K562 (cell line): Measurements from ENCODE around the gene LY6G5B. TPM values are rescaled to one million over a fixed set of nuclear protein-coding genes. Genes with fewer than 3 reads are reported as not detected.

ENCODE experiments used
- BCLAF1 ChIP-seq, 2 experiments: fragments of 450-650 bp in 1 of 2; IDR thresholded peaks; 2 replicates each; pipeline ENCODE4 v1.6.1; 2011 to 2017; ENCODE audit warnings: low read depth in 2 of 2, antibody characterized with exemption in 1 of 2, borderline replicate concordance in 1 of 2, low read length in 1 of 2, mild to moderate bottlenecking in 1 of 2, mixed read lengths in 1 of 2; ENCODE audit not compliant: control insufficient read depth in 1 of 2
- CAMTA2 ChIP-seq: fragments of 250-450 bp; sonication (Bioruptor Pico); conservative IDR thresholded peaks from 2 replicates; pipeline ENCODE4 v1.5.1; 2022
- CREB3L1 ChIP-seq: fragments of 450-650 bp; IDR thresholded peaks from 2 replicates; pipeline ENCODE4 v1.6.1; 2014; ENCODE audit warnings: low read depth, mild to moderate bottlenecking, moderate library complexity, borderline replicate concordance
- HMG20B ChIP-seq: fragments of 250-450 bp; sonication (Bioruptor Pico); IDR thresholded peaks from 2 replicates; pipeline ENCODE4 v1.5.0; 2021; ENCODE audit warnings: mild to moderate bottlenecking
- KLF1 ChIP-seq: fragments of 450-650 bp; IDR thresholded peaks from 2 replicates; pipeline ENCODE4 v1.6.1; 2016; ENCODE audit warnings: missing genetic modification characterization, missing compliant biosample characterization
- MBD1 ChIP-seq: fragments of 250-450 bp; sonication (Bioruptor Pico); IDR thresholded peaks from 2 replicates; pipeline ENCODE4 v1.8.0; 2022; ENCODE audit warnings: inconsistent platforms
- MXD1 ChIP-seq: fragments of 250-450 bp; sonication (Bioruptor Pico); IDR thresholded peaks from 2 replicates; pipeline ENCODE4 v1.8.0; 2021; ENCODE audit warnings: borderline replicate concordance, mild to moderate bottlenecking, moderate library complexity; ENCODE audit not compliant: poor library complexity, severe bottlenecking
- RBFOX2 ChIP-seq: fragments of 200-400 bp; formaldehyde crosslinking; IDR thresholded peaks from 2 replicates; pipeline ENCODE4 v1.6.1; 2017; ENCODE audit warnings: low read depth, mild to moderate bottlenecking, low read length, moderate library complexity
- RBM25 ChIP-seq: fragments of 200-400 bp; formaldehyde crosslinking; IDR thresholded peaks from 2 replicates; pipeline ENCODE4 v1.6.1; 2018; ENCODE audit warnings: low read length, low read depth, moderate library complexity; ENCODE audit not compliant: severe bottlenecking
- SMARCA4 ChIP-seq: fragments of 450-650 bp; IDR thresholded peaks from 2 replicates; pipeline ENCODE4 v1.6.1; 2016
- SMARCA5 ChIP-seq: fragments of 450-650 bp; IDR thresholded peaks from 2 replicates; pipeline ENCODE4 v1.6.1; 2016
- STAG1 ChIP-seq: sonication (generic); formaldehyde crosslinking; IDR thresholded peaks from 2 replicates; pipeline ENCODE4 v1.5.0; 2020; ENCODE audit warnings: missing genetic modification reagents, borderline replicate concordance
- TAL1 ChIP-seq: fragments of 450-650 bp; IDR thresholded peaks from 2 replicates; pipeline ENCODE4 v1.6.1; 2016; ENCODE audit warnings: mild to moderate bottlenecking
- TBL1XR1 ChIP-seq, 2 experiments: IDR thresholded peaks; 2 replicates each; pipeline ENCODE4 v1.6.1; 2012; ENCODE audit warnings: improper control_type of control experiment in 2 of 2, low read length in 2 of 2, mild to moderate bottlenecking in 1 of 2
- TEAD2 ChIP-seq: fragments of 450-650 bp; IDR thresholded peaks from 2 replicates; pipeline ENCODE4 v1.6.1; 2016; ENCODE audit warnings: missing genetic modification characterization, control low read depth, missing compliant biosample characterization
- ZBTB17 ChIP-seq: fragments of 450-650 bp; formaldehyde crosslinking; IDR thresholded peaks from 2 replicates; pipeline ENCODE4 v1.4.0; 2020; ENCODE audit warnings: mild to moderate bottlenecking
- ZC3H8 ChIP-seq: fragments of 450-650 bp; IDR thresholded peaks from 2 replicates; pipeline ENCODE4 v1.6.1; 2017
- ZNF232 ChIP-seq: sonication (generic); formaldehyde crosslinking; IDR thresholded peaks from 2 replicates; pipeline ENCODE4 v1.8.0; 2022; ENCODE audit warnings: mild to moderate bottlenecking, missing genetic modification reagents
- ZNF511 ChIP-seq: sonication (generic); formaldehyde crosslinking; IDR thresholded peaks from 2 replicates; pipeline ENCODE4 v1.8.0; 2022; ENCODE audit warnings: mild to moderate bottlenecking, missing genetic modification reagents
- ZNF57 ChIP-seq: fragments of 450-650 bp; formaldehyde crosslinking; IDR thresholded peaks from 2 replicates; pipeline ENCODE4 v1.4.0; 2020; ENCODE audit warnings: mild to moderate bottlenecking, moderate library complexity
- ZSCAN29 ChIP-seq: fragments of 450-650 bp; IDR thresholded peaks from 2 replicates; pipeline ENCODE4 v1.6.1; 2017
- polyA plus RNA-seq, 8 experiments: library from polyadenylated mRNA; depleted of rRNA in 4 of 8; stranded (reverse) in 5 of 8; unstranded in 3 of 8; fragments of >200 nt; fragmentation: Nextera tagmentation in 2 of 8; fragmentation: Illumina TruSeq in 1 of 8; extraction: Ambion mirVana in 2 of 8; extraction: Trizol in 1 of 8; gene quantifications; 2 replicates each; pipeline versions ENCODE4 v1.2.1 to v1.2.3, GENCODE V29; 2011 to 2014; ENCODE audit warnings: inconsistent platforms in 1 of 8, missing spikeins in 1 of 8
- total RNA-seq, 7 experiments: library from RNA; depleted of rRNA in 6 of 7; stranded (reverse); fragments of >200 nt in 6 of 7; fragmentation: Illumina TruSeq in 2 of 7; extraction: Trizol in 2 of 7; gene quantifications; 2 replicates each; pipeline versions ENCODE4 v1.2.1 to v1.2.3, GENCODE V29; 2011 to 2021; ENCODE audit warnings: low replicate concordance in 1 of 7

The LY6G5B gene
- total and polyA plus RNA-seq, 9 of the 15 experiments (the other 6 are each of a cell fraction or from before 2014, with no cell fraction given) = 6.0 to 27.0 (median 7.5) TPM

GRCh38 chr6:31652925-31653724, 16.7 kb upstream of the LY6G5B start (continued):
- TF ChIP-seq BCLAF1 (IDR thresholded peaks at IDR 0.05; ENCODE audit: borderline replicate concordance in 1 of 2, control insufficient read depth in 1 of 2, low read depth in 2 of 2, low read length in 1 of 2) (0 out of 4 replicates have a peak, but pooled peaks of 1 of the 2 experiments have one; percentile 59), STAG1 (CRISPR knock-in tag) (no peak), RBFOX2 (peak; percentile 83), ZNF57 (CRISPR knock-in tag) (no peak), ZSCAN29 (peak; percentile 68; the same call in 1 of the 2 replicates), ZNF232 (CRISPR knock-in tag) (peak; percentile 79), TEAD2 (tag) (no peak), CREB3L1 (peak; percentile 90; the same call in 1 of the 2 replicates), ZBTB17 (peak; percentile 17; the same call in 1 of the 2 replicates), ZNF511 (CRISPR knock-in tag) (no peak; the same call in 1 of the 2 replicates), SMARCA4 (peak; percentile 86), TBL1XR1 (IDR thresholded peaks at IDR 0.05; ENCODE audit: low read length in 2 of 2) (peak; percentile 6 to 43; a peak in 1 of 4 replicates), KLF1 (tag) (peak; percentile 85), HMG20B (CRISPR knock-in tag) (peak; percentile 28; the same call in 1 of the 2 replicates), TAL1 (0 out of 2 replicates have a peak, but pooled peaks have one; percentile 6), RBM25 (no peak), MBD1 (CRISPR knock-in tag) (0 out of 2 replicates have a peak, but pooled peaks have one; percentile 71), MXD1 (CRISPR knock-in tag) (peak; percentile 77), SMARCA5 (peak; percentile 76; the same call in 1 of the 2 replicates), CAMTA2 (CRISPR knock-in tag) (peak; percentile 32; the same call in 1 of the 2 replicates), ZC3H8 (peak; percentile 94)
